Femur (tissue), 1 donor: ENCODE measurements around the gene SMPD2.
A peak's percentile ranks its signal among the peaks of the same experiment; 100 is the strongest.

Experiments used
- DNase-seq: peaks from one replicate; pipeline ENCODE4 v3.0.0-alpha.2; 2017

The SMPD2 gene

GRCh38 chr6:109440331-109441068 is at the start of gene SMPD2, which contains the start of gene PPIL6:
TSS of gene SMPD2 (plus strand) at chr6:109440724. CDS start at chr6:109441122, 398 bp downstream.
TSS of gene PPIL6 (minus strand) at chr6:109440628. CDS start at chr6:109440590, 38 bp downstream.
- peak; percentile 95 for DNase-seq

GRCh38 chr6:109393157-109393885 is 47.2 kb upstream of the SMPD2 start:
- no peak for DNase-seq

GRCh38 chr6:109393886-109394281 is 46.6 kb upstream of the SMPD2 start:
- DNase-seq, result no peak

GRCh38 chr6:109396046-109396718 is 44.3 kb upstream of the SMPD2 start:
- no peak for DNase-seq

- DNase-seq, result no peak
Measured at GRCh38 chr6:109397020-109397419, 43.5 kb upstream of the SMPD2 start.

- DNase-seq, result no peak
Measured at GRCh38 chr6:109406196-109406595, 34.3 kb upstream of the SMPD2 start.

- no peak for DNase-seq
Measured at GRCh38 chr6:109411034-109411433, 29.5 kb upstream of the SMPD2 start.

GRCh38 chr6:109417646-109418045 is 22.9 kb upstream of the SMPD2 start:
- DNase-seq, result no peak

- DNase-seq, result no peak
Measured at GRCh38 chr6:109420751-109421150, 19.8 kb upstream of the SMPD2 start.

- no peak for DNase-seq
Measured at GRCh38 chr6:109421184-109421583, 19.3 kb upstream of the SMPD2 start.

- DNase-seq, result no peak
Measured at GRCh38 chr6:109424946-109425345, 15.6 kb upstream of the SMPD2 start.

- DNase-seq, result peak; percentile 75
Measured at GRCh38 chr6:109428889-109429477, 11.5 kb upstream of the SMPD2 start.

- no peak for DNase-seq
Measured at GRCh38 chr6:109429496-109429895, 11.0 kb upstream of the SMPD2 start.

GRCh38 chr6:109434456-109434855 is 6.1 kb upstream of the SMPD2 start:
- no peak for DNase-seq

GRCh38 chr6:109436041-109436440 is 4.5 kb upstream of the SMPD2 start:
- DNase-seq, result no peak

GRCh38 chr6:109441069-109441816 is 719 bp downstream of the SMPD2 start:
- peak; percentile 71 for DNase-seq

- no peak for DNase-seq
Measured at GRCh38 chr6:109442393-109442924, 1.9 kb downstream of the SMPD2 start.

GRCh38 chr6:109443425-109443950 is 3.0 kb downstream of the SMPD2 start:
- no peak for DNase-seq

GRCh38 chr6:109445382-109445781 is 4.9 kb downstream of the SMPD2 start:
- DNase-seq, result no peak

- no peak for DNase-seq
Measured at GRCh38 chr6:109446072-109446471, 5.5 kb downstream of the SMPD2 start.

- no peak for DNase-seq
Measured at GRCh38 chr6:109446541-109446940, 6.0 kb downstream of the SMPD2 start.

GRCh38 chr6:109447087-109447486 is 6.6 kb downstream of the SMPD2 start:
- no peak for DNase-seq
